NCI-H187 treated with DMSO at 0.1 percent for 48 hours (cell line): Measurements from ENCODE around the gene ZNF574.
"Not testable (repeated sequence)": the region's sequence is repeated elsewhere in the genome, so short reads cannot be mapped to it uniquely, and the experiment has no call there.

Experiments
- DNase-seq: peaks from one replicate; lab custom pipeline; 2025; lab: John Stamatoyannopoulos, UW

The ZNF574 gene

GRCh38 chr19:42075616-42076379, at the start of gene ZNF574:
TSS of gene ZNF574 (plus strand) at chr19:42076166. CDS start at chr19:42078607, 2,441 bp downstream.
- DNase-seq: peak; percentile 98

DNA sequence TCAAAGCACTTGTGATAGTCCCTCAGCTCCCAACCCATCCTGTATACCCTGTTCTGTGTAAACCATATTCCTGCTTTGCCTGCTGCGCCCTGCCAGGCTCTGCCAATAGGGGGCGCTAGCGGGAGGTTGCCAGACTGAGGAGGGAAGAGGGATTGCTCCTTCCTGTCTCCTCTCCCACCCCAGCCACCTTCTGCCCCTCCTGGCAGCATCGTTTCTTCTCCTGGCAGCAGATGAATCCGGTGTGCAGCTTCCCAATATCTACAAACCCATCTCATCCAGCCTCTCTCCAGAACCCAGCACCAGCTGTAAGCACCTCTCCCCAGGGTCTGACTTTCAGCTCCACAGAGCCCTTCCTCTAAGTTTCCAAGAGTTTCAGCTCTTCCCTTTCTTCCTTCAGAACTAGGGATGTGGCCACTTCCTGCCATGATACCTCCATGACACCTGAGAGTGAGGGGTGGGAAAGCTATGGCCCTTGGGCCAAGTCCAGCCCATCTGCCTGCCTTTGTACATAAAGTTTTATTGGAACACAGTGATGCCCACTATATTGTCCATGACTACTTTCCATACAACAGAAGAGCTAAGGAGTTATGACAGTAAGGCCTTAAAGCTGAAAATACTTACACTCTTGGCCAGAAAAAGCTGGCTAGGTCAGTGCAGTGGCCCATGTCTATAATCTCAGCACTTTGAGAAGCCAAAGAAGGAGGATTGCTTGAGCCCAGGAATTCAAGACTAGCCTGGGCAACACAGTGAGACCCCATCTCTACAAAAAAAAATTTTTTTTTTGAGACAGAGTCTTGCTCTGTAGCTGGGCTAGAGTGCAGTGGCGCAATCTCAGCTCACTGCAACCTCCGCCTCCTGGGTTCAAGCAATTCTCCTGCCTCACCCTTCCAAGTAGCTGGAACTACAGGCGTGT, 47.4 kb upstream of the ZNF574 start:
- no peak for DNase-seq

DNA sequence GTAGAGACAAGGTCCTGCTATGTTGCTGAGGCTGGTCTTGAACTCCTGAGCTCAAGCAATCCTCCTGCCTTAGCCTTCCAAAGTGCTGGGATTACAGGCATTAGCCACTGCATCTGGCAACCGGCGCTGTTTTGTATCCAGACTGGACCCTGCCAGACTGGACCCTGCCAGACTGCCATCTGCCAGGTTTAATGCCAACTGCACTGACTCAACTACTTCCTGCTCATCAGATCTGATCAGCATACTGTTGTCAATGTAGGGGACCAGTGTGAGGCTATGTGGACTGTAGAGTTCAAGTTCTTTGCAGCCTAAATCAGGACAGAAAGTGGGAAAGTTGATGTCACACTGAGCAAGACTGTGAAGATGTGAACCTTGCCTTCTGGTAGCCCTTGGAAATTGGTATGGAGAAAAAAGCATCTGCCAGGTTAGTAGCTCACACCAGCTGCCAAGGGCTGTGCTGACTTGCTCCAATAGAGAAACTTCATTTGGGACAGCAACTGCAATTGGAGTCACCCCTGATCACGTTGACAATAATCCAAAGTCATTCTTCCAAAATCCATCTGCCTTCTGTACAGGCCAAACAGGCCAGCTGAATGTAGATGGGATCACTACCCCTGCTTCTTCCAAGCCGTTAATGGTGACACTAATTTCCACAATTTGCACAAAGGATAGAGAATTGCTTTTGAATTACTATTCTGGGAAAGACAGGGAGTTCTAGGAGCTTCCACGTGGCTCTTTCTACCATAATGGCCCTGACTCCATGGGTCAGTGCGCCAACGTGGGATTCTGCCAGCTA, 45.1 kb upstream of the ZNF574 start:
- no peak for DNase-seq

GRCh38 chr19:42032431-42032830, 43.5 kb upstream of the ZNF574 start:
- peak; percentile 96 for DNase-seq

DNA sequence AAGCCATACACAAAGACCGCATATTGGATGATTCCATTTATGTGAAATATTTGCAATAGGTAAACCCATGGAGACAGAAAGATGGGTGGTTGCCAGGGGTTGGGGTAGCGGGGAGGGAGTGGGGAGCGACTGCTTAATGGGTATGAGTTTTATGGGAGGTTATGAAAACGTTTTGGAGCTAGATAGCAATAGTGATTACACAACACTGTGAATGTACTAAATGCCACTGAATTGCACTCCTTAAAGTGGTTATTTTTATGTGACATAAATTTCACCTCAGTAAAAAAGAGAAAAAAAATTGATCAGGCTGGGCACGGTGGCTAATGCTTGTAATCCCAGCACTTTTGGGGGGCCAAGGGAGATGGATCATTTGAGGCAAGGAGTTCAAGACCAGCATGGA, 42.6 kb upstream of the ZNF574 start:
- DNase-seq: no peak

DNA sequence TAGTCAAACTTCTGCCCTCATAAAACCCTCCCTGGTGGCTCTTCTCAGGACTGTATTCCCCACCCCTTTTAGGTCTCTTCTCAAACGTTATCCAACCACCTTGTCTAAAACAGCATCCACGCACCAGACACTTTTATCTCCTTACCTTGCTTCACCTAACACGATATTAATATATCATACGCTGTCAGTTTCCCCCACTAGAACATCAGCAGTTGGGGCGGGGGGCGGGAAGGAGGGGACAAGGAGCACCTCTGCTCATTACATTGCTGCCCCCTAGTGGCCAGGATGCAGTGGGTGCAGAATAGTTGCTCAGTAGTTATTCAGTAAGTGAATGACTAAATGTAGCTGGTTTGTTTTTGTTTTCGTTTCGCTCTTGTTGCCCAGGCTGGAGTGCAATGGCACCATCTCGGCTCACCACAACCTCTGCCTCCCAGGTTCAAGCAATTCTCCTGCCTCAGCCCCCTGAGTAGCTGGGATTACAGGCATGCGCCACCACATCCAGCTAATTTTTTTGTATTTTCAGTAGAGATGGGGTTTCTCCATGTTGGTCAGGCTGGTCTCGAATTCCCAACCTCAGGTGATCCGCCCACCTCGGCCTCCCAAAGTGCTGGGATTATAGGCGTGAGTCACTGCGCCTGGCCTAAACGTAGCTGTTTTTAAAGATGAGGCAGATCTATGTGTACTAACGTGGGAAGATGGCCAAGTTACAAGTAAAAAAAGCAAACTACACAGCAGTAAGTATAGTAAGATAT, 41.1 kb upstream of the ZNF574 start:
- not testable (repeated sequence) for DNase-seq

GRCh38 chr19:42037649-42038048, 38.3 kb upstream of the ZNF574 start:
- DNase-seq: no peak

DNA sequence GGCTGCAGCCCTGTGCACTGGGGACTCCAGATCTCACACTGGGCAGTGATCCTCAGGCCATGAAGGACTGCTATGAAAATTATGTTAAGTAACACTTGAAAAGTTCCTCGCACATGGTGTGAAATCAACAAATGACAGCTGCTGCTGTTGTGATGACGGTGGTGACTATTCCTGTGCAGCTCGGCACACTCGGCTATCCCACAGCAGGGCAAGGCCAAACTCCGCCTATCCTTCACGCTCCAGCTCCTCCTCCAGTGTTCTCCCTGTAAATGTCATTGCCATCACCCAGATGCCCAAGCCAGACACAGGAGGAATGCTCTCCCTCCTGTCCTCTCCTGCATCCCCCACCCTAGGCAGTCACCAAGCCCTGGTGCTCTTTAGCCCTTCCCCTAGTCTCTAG, 37.3 kb upstream of the ZNF574 start:
- peak; percentile 85 for DNase-seq

- DNase-seq: no peak
Measured at GRCh38 chr19:42040031-42040430, 35.9 kb upstream of the ZNF574 start.

DNA sequence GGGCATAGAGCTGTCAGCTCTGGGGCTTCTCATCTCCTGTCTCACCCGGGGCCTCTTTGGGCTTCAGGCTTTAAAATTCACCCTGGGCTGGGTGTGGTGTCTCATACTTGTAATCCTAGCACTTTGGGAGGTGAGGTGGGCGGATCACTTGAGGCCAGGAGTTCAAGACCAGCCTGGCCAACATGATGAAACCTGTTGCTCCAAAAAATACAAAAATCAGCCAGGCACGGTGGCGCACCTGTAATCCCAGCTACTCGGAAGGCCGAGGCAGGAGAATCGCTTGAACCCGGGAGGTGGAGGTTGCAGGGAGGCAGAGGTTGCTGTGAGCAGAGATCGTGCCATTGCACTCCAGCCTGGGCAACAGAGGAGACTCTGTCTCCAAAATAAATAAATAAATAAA, 35.5 kb upstream of the ZNF574 start:
- not testable (repeated sequence) for DNase-seq

GRCh38 chr19:42042455-42043170, 33.4 kb upstream of the ZNF574 start:
- no peak for DNase-seq

GRCh38 chr19:42045575-42045974, 30.4 kb upstream of the ZNF574 start:
- no peak for DNase-seq

DNA sequence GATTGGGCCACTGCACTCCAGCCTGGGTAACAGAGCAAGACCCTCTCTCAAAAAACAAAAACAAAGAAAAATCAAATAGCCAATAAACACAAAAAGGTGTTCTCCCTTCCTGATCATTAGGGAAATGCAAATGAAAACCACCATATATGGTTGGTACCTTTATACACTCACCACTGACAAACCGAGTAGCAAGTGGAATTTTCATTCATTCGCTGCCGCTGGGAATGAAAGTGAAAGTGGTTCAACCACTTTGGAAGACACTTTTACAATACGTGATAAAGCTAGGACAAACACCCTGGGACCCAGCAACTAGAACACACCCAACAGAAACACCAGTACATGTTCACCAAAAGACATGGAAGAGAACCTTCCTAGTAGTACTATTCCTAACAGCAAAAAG, 27.0 kb upstream of the ZNF574 start:
- DNase-seq: no peak

DNA sequence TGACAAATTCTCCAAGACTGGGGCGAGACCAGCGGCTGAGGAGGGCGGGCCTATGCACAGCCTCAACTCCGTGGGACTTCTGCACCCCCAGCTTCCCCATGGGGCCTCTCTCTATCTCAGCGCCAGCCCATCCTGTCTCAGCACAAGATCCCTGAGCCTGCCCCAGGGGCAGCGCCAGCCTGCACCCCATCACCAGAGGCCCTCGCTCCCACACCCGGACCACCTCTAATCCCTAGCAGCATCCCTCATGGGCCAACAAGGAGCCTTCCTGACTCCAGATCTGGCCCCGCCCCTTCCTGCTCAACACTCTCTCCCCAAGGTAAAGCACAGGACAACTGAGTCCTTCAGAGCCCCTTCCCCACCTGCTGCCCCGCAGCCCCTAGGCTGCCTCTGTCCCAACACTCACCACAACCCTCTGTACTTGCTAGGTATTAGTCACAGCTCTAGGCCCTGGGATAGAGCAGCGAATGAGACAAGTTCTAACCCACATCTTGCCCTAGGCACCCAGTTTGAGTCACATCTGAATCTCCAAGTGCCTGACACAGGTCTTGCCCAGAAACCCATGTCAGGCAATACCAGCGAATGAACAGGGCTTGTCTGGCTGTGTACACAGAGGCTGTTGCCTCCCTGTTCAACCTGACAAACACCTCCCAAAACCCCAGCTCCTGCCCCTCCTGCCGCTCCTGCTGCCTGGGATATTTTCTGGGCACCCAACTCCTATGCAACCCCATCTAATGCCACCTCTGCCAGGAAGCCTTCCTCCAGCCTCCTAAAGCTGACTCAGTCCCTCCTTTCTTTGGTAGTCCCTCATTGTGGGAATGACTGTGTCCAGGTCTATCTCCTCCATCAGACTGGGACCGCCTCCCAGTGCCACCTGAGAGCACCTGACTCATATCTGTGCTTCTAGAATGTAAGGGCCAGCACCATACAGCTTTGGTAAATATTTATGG, 24.5 kb upstream of the ZNF574 start:
- no peak for DNase-seq

- DNase-seq: no peak
Measured at GRCh38 chr19:42052241-42052863, 23.6 kb upstream of the ZNF574 start.

DNA sequence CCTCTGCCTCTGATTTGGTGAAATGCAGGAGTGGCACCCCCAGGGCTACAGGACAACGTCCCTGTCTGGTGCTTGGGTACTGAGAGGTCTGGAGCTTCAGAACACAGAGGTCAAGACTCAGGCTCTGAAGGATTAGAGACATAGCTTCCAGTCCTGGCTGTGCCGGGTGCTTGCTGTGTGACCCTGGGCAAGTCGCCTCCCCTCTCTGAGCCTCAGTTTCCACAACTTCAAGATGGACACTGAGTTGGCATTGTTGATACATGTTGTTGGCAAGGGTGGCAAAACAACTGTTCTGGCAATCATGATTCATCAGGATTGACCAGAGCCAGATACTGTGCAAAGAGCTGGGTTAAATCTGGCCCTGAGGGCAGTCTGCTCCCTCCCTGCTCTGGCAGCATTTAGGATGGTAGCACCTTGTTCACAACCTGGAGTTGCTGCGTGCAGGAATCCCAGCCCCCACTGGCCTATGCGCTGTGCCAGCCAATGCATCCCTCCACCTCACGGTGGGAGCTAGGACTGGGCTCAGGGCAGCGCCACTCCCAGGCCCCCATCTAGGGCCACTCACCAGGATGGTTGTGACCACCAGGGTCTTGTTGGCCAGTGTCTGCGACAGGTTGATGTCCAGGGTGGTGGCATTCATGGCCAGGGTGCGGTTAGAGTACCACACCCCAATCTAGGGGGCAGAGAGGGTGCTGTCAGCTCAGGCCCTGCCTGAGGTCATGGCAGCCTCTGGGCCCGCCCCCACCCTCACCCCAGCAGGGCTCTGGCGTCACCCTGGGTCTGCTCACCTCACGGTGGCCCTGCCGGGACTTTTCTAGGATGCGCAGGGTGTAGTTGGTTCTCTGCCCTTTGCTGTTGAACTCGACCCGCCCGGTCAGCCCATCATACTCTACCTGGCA, 22.7 kb upstream of the ZNF574 start:
- DNase-seq: no peak

DNA sequence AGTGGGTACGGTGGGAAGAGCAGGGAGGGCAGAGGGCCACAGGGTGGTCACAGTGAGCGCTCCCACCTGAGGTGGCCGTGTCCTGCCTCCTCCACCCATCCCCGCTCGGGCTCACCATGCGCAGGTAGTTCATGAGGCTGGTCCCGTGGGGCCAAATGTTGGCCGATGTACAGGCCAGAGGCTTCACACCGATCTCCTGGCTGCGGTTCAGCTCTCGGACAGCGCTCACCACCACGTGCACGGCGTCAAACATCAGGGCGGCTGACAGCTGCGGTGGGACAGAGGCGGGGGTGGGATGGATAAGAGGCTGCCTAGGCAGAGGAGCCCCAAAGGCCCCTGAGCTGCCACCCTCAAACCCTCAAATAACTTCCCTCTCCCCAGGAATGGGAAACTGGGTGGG, 21.8 kb upstream of the ZNF574 start:
- DNase-seq: no peak

DNA sequence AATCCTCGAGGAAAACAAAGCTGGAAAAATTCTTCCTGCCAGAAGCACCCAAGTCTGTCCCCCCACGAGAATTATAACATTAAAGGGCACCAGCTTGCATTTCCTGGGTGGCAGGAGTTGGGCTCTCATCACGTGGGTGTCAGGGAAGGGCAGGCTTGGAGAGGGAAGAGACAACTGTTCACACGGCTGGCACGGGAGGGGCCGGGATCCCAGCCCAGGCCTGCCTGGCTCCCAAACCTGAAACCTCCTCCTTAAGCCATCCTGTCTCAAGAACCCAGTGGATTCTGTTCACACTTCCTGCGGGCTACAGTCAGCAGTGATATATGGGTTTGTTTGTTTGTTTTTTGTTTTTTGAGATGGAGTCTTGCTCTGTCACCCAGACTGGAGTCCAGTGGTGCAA, 18.1 kb upstream of the ZNF574 start:
- no peak for DNase-seq
